H1 (cell line): ENCODE measurements around the gene VAV2. TPM values are rescaled to one million over a fixed set of nuclear protein-coding genes. Genes with fewer than 3 reads are reported as not detected.
A peak's percentile ranks its signal among the peaks of the same experiment; 100 is the strongest.

Experiments
- CTCF ChIA-PET: fragments of 300-600 bp; sonication (Branson Sonifier 250); formaldehyde crosslinking; loops from one replicate; lab custom pipeline; 2021; ENCODE audit not compliant: partially characterized antibody; lab: Charles Lee
- POLR2A ChIA-PET: fragments of 300-600 bp; sonication (Branson Sonifier 250); formaldehyde crosslinking; loops from one replicate; lab custom pipeline; 2021; ENCODE audit warnings: inconsistent platforms; ENCODE audit not compliant: partially characterized antibody; lab: Charles Lee
- DNase-seq, 2 experiments: peaks; one replicate each; pipeline versions ENCODE4 v3.0.0 to v3.0.0-alpha.2; 2010 to 2022; ENCODE audit warnings: low spot score in 2 of 2, low read depth in 1 of 2, mixed read lengths in 1 of 2
- FAIRE-seq: peaks from 2 replicates; lab custom pipeline; 2011; peaks lifted over from hg19 to GRCh38; lab: Jason Lieb, UNC
- H2AFZ ChIP-seq: 2 replicates; pipeline ENCODE4 v1.8.1; 2012; ENCODE audit warnings: low read length, inconsistent platforms
- H2AK5ac ChIP-seq: 2 replicates; pipeline ENCODE4 v1.6.1; 2013; ENCODE audit warnings: low read depth, low read length
- H2BK120ac ChIP-seq: replicated peaks from 2 replicates; pipeline ENCODE3; 2013; ENCODE audit warnings: low read depth, low read length, inconsistent platforms
- H2BK12ac ChIP-seq: 2 replicates; pipeline ENCODE4 v1.6.1; 2013; ENCODE audit warnings: low read depth, low read length
- H2BK15ac ChIP-seq: 2 replicates; pipeline ENCODE4 v1.6.1; 2013; ENCODE audit warnings: low read length
- H2BK20ac ChIP-seq: 2 replicates; pipeline ENCODE4 v1.6.1; 2013; ENCODE audit warnings: low read length
- H2BK5ac ChIP-seq: 2 replicates; pipeline ENCODE4 v1.6.1; 2013; ENCODE audit warnings: low read depth, low read length
- H3K14ac ChIP-seq: 2 replicates; pipeline ENCODE4 v1.6.1; 2013; ENCODE audit warnings: inconsistent platforms; ENCODE audit not compliant: insufficient read length
- H3K18ac ChIP-seq: 2 replicates; pipeline ENCODE4 v1.6.1; 2013; ENCODE audit warnings: low read length; ENCODE audit errors: extremely low read depth
- H3K23ac ChIP-seq: 2 replicates; pipeline ENCODE4 v1.6.1; 2013; ENCODE audit warnings: inconsistent platforms; ENCODE audit not compliant: insufficient read length
- H3K23me2 ChIP-seq: 2 replicates; pipeline ENCODE4 v1.6.1; 2013; ENCODE audit warnings: low read depth, low read length
- H3K27ac ChIP-seq: 2 replicates; pipeline ENCODE4 v1.6.1; 2011; ENCODE audit warnings: low read depth, low read length, inconsistent platforms
- H3K27me3 ChIP-seq, 4 experiments: replicated peaks in 1 of 4; 1 replicate in 1 of 4; 2 replicates in 3 of 4; pipeline versions ENCODE4 v1.6.1 to v1.8.1; 2011 to 2013; ENCODE audit warnings: low read length in 3 of 4, mild to moderate bottlenecking in 3 of 4, inconsistent platforms in 2 of 4, mixed read lengths in 2 of 4, moderate library complexity in 1 of 4; ENCODE audit not compliant: control insufficient read depth in 3 of 4, insufficient read depth in 3 of 4; ENCODE audit errors: extremely low read depth in 1 of 4
- H3K36me3 ChIP-seq, 4 experiments: 2 replicates each; pipeline versions ENCODE4 v1.6.1 to v1.8.1; 2011 to 2013; ENCODE audit warnings: mild to moderate bottlenecking in 4 of 4, low read length in 3 of 4, moderate library complexity in 2 of 4, control low read depth in 1 of 4, inconsistent platforms in 1 of 4; ENCODE audit not compliant: insufficient read depth in 4 of 4, control insufficient read depth in 2 of 4
- H3K4ac ChIP-seq: replicated peaks from 2 replicates; pipeline ENCODE3; 2013; ENCODE audit warnings: low read length, low read depth, mixed read lengths, inconsistent platforms; ENCODE audit not compliant: insufficient read length
- H3K4me1 ChIP-seq, 4 experiments: replicated peaks in 1 of 4; 1 replicate in 1 of 4; 2 replicates in 3 of 4; pipeline versions ENCODE4 v1.6.1 to v1.8.1; 2011 to 2013; ENCODE audit warnings: low read length in 3 of 4, inconsistent platforms in 2 of 4, mixed read lengths in 1 of 4; ENCODE audit not compliant: insufficient read depth in 4 of 4, control insufficient read depth in 3 of 4
- H3K4me2 ChIP-seq, 2 experiments: 2 replicates each; pipeline versions ENCODE4 v1.6.1 to v1.8.1; 2011 to 2013; ENCODE audit warnings: low read depth in 2 of 2, low read length in 2 of 2, control low read depth in 1 of 2, inconsistent platforms in 1 of 2, mild to moderate bottlenecking in 1 of 2; ENCODE audit not compliant: insufficient read depth in 1 of 2
- H3K4me3 ChIP-seq, 4 experiments: fragments of 200-600, 300-600 bp in 1 of 4; sonication (generic), shearing (Covaris generic), sonication (Bioruptor Twin) in 1 of 4; 2 replicates each; pipeline versions ENCODE4 v1.5.1 to v1.8.1; 2011 to 2016; ENCODE audit warnings: low read length in 4 of 4, low read depth in 3 of 4, control low read depth in 2 of 4, inconsistent platforms in 2 of 4, mild to moderate bottlenecking in 2 of 4, mixed read lengths in 1 of 4, moderate library complexity in 1 of 4; ENCODE audit not compliant: insufficient read depth in 2 of 4; ENCODE audit errors: extremely low read depth in 1 of 4
- H3K56ac ChIP-seq: replicated peaks from 2 replicates; pipeline ENCODE3; 2013; ENCODE audit warnings: low read depth, mild to moderate bottlenecking, mixed read lengths, low read length, inconsistent platforms; ENCODE audit not compliant: insufficient read length
- H3K79me1 ChIP-seq: 2 replicates; pipeline ENCODE4 v1.6.1; 2013; ENCODE audit warnings: low read depth, low read length, control low read depth
- H3K79me2 ChIP-seq, 2 experiments: 2 replicates each; pipeline versions ENCODE4 v1.6.1 to v1.8.1; 2012 to 2013; ENCODE audit warnings: low read length in 2 of 2, mild to moderate bottlenecking in 2 of 2, inconsistent platforms in 1 of 2; ENCODE audit not compliant: insufficient read depth in 2 of 2, control insufficient read depth in 1 of 2
- H3K9ac ChIP-seq, 4 experiments: replicated peaks in 1 of 4; 1 replicate in 1 of 4; 2 replicates in 3 of 4; pipeline versions ENCODE4 v1.6.1 to v1.8.1; 2011 to 2013; ENCODE audit warnings: low read depth in 3 of 4, low read length in 3 of 4, control low read depth in 2 of 4, mild to moderate bottlenecking in 2 of 4, moderate library complexity in 2 of 4, inconsistent platforms in 1 of 4; ENCODE audit errors: extremely low read depth in 1 of 4
- H3K9me3 ChIP-seq, 2 experiments: 2 replicates each; pipeline versions ENCODE4 v1.6.1 to v1.8.1; 2012 to 2013; ENCODE audit warnings: mild to moderate bottlenecking in 2 of 2, moderate library complexity in 2 of 2, control low read depth in 1 of 2, inconsistent platforms in 1 of 2, low read depth in 1 of 2, low read length in 1 of 2, mixed read lengths in 1 of 2; ENCODE audit not compliant: insufficient read depth in 2 of 2
- H4K20me1 ChIP-seq, 2 experiments: replicated peaks in 1 of 2; 2 replicates each; pipeline versions ENCODE3 to v1.8.1; 2011 to 2013; ENCODE audit warnings: inconsistent platforms in 2 of 2, low read length in 2 of 2, mild to moderate bottlenecking in 1 of 2; ENCODE audit not compliant: insufficient read depth in 2 of 2, control insufficient read depth in 1 of 2
- H4K5ac ChIP-seq: 2 replicates; pipeline ENCODE4 v1.6.1; 2013; ENCODE audit warnings: low read length, low read depth, mixed read lengths, inconsistent platforms; ENCODE audit not compliant: insufficient read length
- H4K8ac ChIP-seq: 2 replicates; pipeline ENCODE4 v1.8.0; 2013; ENCODE audit warnings: mild to moderate bottlenecking, moderate library complexity, low read length, inconsistent platforms; ENCODE audit not compliant: insufficient read depth; ENCODE audit errors: extremely low read depth
- H4K91ac ChIP-seq: replicated peaks from 2 replicates; pipeline ENCODE3; 2013; ENCODE audit warnings: low read length, mixed read lengths, inconsistent platforms; ENCODE audit not compliant: insufficient read length
- CBX8 ChIP-seq: fragments of 300-800, 300-1000 bp; sonication (generic); IDR thresholded peaks from 2 replicates; pipeline ENCODE4 v1.7.1; 2016; ENCODE audit warnings: low read depth, low read length, borderline replicate concordance
- SUZ12 ChIP-seq: fragments of 200-600 bp; sonication (generic); IDR thresholded peaks from 2 replicates; pipeline ENCODE4 v1.6.1; 2012; ENCODE audit warnings: mild to moderate bottlenecking, inconsistent platforms, low read length, moderate library complexity, mixed read lengths
- WGBS, 2 experiments: shearing (Covaris generic) in 1 of 2; methylation state at CpG; one replicate each; pipeline versions ENCODE4 v1.1.6 to v1.1.7; 2013 to 2015; ENCODE audit warnings: low lambda C conversion rate in 2 of 2, mixed read lengths in 2 of 2, inconsistent platforms in 1 of 2, low coverage in 1 of 2, missing lambda C conversion rate in 1 of 2; ENCODE audit not compliant: insufficient replicate concordance in 2 of 2, insufficient coverage in 1 of 2, insufficient read length in 1 of 2; ENCODE audit errors: extremely low coverage in 1 of 2, missing lambda C conversion rate in 1 of 2; 5-methylcytosine and 5-hydroxymethylcytosine counted together
- polyA plus RNA-seq, 7 experiments: library from polyadenylated mRNA; depleted of rRNA in 3 of 7; stranded (reverse) in 5 of 7; unstranded in 2 of 7; fragments of >200 nt in 5 of 7; fragments of 200-250 nt in 2 of 7; gene quantifications; 1 replicate in 5 of 7; 2 replicates in 1 of 7; 4 replicates in 1 of 7; pipeline versions ENCODE4 v1.2.1 to v1.2.3, GENCODE V29; 2011 to 2013; ENCODE audit warnings: missing spikeins in 2 of 7, mixed read lengths in 2 of 7
- total RNA-seq: library from RNA; stranded (reverse); fragmentation: NEBNext Ultra II Directional; extraction: Animal tissue kit (Norgen Biotek cat#: 25700); gene quantifications from 2 replicates; pipeline ENCODE4 v1.2.1, GENCODE V29; 2021

The VAV2 gene
- total and polyA plus RNA-seq, 2 of the 8 experiments (the other 6 are each of a cell fraction or from before 2014, with no cell fraction given) = 13.6 to 37.6 TPM

DNA sequence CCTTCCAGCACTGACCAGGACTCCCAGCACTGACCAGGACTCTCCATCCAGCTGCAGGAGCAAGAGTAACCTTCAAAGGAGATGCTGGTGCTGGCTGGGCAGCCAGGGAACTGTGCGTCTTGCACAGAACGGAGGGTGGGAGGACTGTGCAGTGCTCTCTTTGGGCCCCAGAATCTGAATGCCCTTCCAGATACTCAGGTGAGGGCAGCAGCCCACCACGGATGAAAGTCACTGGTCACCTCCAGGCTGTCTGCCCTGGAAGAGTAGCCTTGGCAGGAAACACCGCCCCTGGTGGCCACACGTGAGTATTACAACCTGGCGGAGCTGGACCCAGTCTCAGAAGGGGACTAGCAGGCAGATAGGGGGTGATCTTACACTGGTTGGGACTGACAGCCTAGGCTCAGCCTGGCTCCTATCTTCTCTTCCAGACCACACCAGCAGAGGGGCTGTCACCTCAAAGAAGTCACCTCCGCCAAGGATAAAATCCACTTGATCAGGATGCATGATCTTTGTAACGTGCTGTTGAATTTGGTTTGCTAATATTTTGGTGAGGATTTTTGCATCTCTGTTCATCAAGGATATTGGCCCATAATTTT is 249.2 kb downstream of the VAV2 start:
- POLR2A ChIA-PET = interaction anchor here (1.0 to 1.7 kb wide), 4 partner anchors 9 to 395 kb away, joined by 3 to 5 read pairs (median 4); partner anchors contain the start of genes MED22 and RPL7A
- peak; percentile 86 for FAIRE-seq
- no peaks in the 10 kb centered on the region for H3K36me3 ChIP-seq
- no peak for TF ChIP-seq CBX8
- no peak for TF ChIP-seq SUZ12

More for the DNA sequence above, 249.2 kb downstream of the VAV2 start:
- Histone ChIP-seq H3K18ac (no peak overlapping the region), H3K27me3 (no peaks in the 10 kb centered on the region), H4K5ac (no peak overlapping the region), H2AFZ (0 out of 2 replicates have a peak overlapping the region, but pooled peaks have one; percentile 52), H3K23me2 (no peaks in the 10 kb centered on the region; the same call in 1 of the 2 replicates), H2BK15ac (no peak overlapping the region), H3K4ac (no peak overlapping the region), H4K8ac (no peak overlapping the region; the same call in 1 of the 2 replicates), H3K4me3 (no peak overlapping the region), H4K91ac (peak overlapping the region; percentile 58), H2BK120ac (no peak overlapping the region), H2AK5ac (no peak overlapping the region), H3K9me3 (no peaks in the 10 kb centered on the region), H2BK20ac (no peak overlapping the region), H3K23ac (no peak overlapping the region), H2BK5ac (no peak overlapping the region), H3K4me2 (no peak overlapping the region), H3K56ac (no peak overlapping the region), H3K14ac (no peak overlapping the region), H4K20me1 (no peaks in the 10 kb centered on the region), H3K79me1 (no peaks in the 10 kb centered on the region), H3K9ac (no peak overlapping the region), H3K27ac (no peak overlapping the region), H2BK12ac (no peak overlapping the region; the same call in 1 of the 2 replicates), H3K79me2 (no peaks in the 10 kb centered on the region), H3K4me1 (peaks cover 0 to 10% (median 5%) of the 10 kb centered on the region in 4 experiments; a peak in 6 of 7 replicates)
- peak; percentile 84 to 99 for DNase-seq
- WGBS, 2 experiments = 26% methylated on average over 8 of the region's 8 CpGs; no CpG with 5 or more reads in 1 of the 2 experiments
- CTCF ChIA-PET = interaction anchor here (0.5 to 4.7 kb wide), 58 partner anchors 9 to 414 kb away, joined by 3 to 39 read pairs (median 4); partner anchors contain the start of gene ADAMTSL2
